Muscle layer of colon (tissue), 2 donors: Measurements from ENCODE around the gene COBLL1.

ENCODE experiments used
- H3K27ac ChIP-seq: one replicate; pipeline ENCODE4 v1.7.0; 2013; ENCODE audit warnings: low read depth, mild to moderate bottlenecking, low read length, moderate library complexity
- H3K27me3 ChIP-seq, 2 donors: one replicate each; pipeline ENCODE4 v1.7.0; 2013; ENCODE audit warnings: low read length in 2 of 2, mild to moderate bottlenecking in 2 of 2; ENCODE audit not compliant: insufficient read depth in 2 of 2, control insufficient read depth in 1 of 2
- H3K36me3 ChIP-seq: one replicate; pipeline ENCODE4 v1.7.0; 2013; ENCODE audit warnings: mild to moderate bottlenecking, low read length; ENCODE audit not compliant: insufficient read depth
- H3K4me1 ChIP-seq: one replicate; pipeline ENCODE4 v1.7.0; 2013; ENCODE audit warnings: mild to moderate bottlenecking, low read length; ENCODE audit not compliant: insufficient read depth
- H3K4me3 ChIP-seq, 2 donors: one replicate each; pipeline ENCODE4 v1.7.0; 2013; ENCODE audit warnings: low read length in 2 of 2, low read depth in 1 of 2, mild to moderate bottlenecking in 1 of 2, moderate library complexity in 1 of 2
- H3K9ac ChIP-seq: one replicate; pipeline ENCODE4 v1.7.0; 2013; ENCODE audit warnings: low read length
- H3K9me3 ChIP-seq: one replicate; pipeline ENCODE4 v1.7.0; 2013; ENCODE audit warnings: mild to moderate bottlenecking, low read length
- donor health status: abdominal sarcoma.
- donor health status: Adenocarcinoma of cecum.

Gene COBLL1

DNA sequence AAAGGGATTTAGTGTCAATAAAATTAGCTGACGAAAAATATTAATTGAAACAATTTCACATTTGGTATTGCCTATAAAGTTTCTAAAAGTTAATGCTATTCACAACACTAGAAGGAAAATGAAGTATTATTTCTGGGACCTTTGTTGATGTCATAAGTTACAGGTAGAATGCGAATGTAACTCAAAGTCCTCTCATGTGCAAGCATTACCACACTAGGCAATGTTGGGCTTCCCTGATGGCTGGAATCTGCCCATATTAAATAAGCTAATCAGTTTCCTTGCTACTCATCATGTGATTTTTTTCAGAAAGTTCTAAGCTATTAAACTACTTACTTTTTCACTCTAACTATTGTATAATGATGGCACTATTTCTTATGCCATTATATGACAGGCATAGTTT is 44.6 kb downstream of the COBLL1 start:
- H3K4me1 ChIP-seq = peaks cover 11% of the 10 kb centered on the region
- H3K27me3 ChIP-seq = no peaks in the 10 kb centered on the region
- H3K4me3 ChIP-seq = no peak overlapping the region
- no peaks in the 10 kb centered on the region for H3K36me3 ChIP-seq
- H3K9ac ChIP-seq = no peak overlapping the region
- no peak overlapping the region for H3K27ac ChIP-seq
- H3K9me3 ChIP-seq = no peaks in the 10 kb centered on the region

DNA sequence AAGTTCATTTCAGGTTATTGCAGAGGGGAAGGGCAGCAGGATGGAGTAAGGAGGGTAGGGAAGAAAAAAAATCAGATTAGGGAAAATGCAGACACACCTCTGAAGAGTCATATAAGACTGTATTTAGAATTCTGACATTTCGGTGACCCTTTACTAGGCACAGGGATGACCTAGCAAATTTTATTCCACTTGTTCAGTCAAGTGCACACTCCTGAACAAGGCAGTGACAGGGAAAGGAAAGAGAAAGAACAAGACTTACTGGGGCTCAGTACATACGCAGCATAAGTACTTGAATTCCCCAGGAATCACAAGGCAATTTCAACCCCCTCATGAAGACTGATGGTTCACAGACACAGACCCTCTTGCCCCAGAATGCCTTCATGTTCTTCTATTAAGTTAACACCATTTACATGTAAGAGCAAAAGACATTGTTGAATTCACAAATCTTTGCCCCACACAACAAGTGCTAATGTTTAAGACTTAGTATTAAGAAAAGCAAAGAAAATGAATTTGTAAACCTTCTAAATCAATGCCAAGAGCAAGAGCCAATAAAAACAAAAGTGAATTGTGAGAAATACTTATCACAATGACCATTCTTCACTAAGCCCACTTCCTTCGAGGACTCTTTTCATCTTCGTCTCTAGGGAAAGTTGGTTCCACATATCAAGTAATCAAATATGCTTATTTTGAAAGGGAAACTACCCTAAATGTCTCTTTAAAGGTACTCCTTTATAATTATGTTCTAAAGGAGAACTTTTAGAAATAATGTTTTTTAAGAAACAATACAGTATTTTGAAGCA is 47.0 kb downstream of the COBLL1 start:
- H3K27me3 ChIP-seq = no peaks in the 10 kb centered on the region
- H3K36me3 ChIP-seq = no peaks in the 10 kb centered on the region
- H3K9ac ChIP-seq = no peak overlapping the region
- H3K9me3 ChIP-seq = no peaks in the 10 kb centered on the region
- peaks cover 11% of the 10 kb centered on the region for H3K4me1 ChIP-seq
- H3K27ac ChIP-seq = no peak overlapping the region
- no peak overlapping the region for H3K4me3 ChIP-seq

DNA sequence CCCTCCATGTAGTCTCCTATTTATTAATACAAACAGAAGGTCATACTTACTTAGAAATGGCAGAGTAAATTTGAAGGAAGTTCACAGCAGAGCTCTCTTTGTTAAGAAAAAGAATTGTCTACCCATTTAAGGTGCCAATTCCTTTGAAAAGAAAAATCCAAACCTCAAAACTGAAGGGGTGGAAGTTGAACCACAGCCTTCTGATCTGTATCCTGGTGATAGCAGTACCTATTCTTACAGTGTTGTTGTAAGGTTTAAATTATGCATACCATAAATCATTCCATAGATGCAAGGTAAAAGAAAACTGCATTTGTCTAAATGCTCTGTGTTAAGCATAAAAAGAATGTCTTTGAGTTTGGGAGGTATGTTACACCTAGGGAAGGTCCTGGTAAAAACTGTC is 47.6 kb downstream of the COBLL1 start:
- H3K27me3 ChIP-seq = no peaks in the 10 kb centered on the region
- H3K9me3 ChIP-seq = no peaks in the 10 kb centered on the region
- H3K36me3 ChIP-seq = no peaks in the 10 kb centered on the region
- no peak overlapping the region for H3K27ac ChIP-seq
- H3K9ac ChIP-seq = no peak overlapping the region
- peaks cover 11% of the 10 kb centered on the region for H3K4me1 ChIP-seq
- H3K4me3 ChIP-seq = no peak overlapping the region

DNA sequence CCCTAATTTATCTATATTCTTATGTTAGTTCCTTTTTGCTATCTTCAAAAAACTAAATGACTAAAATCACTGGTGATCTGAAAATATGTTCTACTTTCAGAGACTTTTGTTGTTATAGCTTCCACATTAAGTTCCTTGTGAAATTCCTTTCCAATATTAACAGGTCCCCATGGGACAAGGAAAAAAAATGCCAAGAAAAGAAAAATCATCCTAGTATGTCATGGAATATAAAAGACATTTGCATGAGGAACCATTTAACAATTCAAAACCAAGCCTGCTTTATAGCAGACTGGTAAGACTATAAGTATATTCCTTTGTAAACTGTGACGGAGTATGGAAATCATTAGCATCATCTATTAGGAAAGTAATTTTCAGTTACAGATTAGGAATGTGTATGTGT is 48.1 kb downstream of the COBLL1 start:
- Histone ChIP-seq H3K9ac (no peak overlapping the region), H3K4me1 (peaks cover 11% of the 10 kb centered on the region), H3K27me3 (no peaks in the 10 kb centered on the region), H3K27ac (no peak overlapping the region), H3K36me3 (no peaks in the 10 kb centered on the region), H3K4me3 (no peak overlapping the region), H3K9me3 (no peaks in the 10 kb centered on the region)

DNA sequence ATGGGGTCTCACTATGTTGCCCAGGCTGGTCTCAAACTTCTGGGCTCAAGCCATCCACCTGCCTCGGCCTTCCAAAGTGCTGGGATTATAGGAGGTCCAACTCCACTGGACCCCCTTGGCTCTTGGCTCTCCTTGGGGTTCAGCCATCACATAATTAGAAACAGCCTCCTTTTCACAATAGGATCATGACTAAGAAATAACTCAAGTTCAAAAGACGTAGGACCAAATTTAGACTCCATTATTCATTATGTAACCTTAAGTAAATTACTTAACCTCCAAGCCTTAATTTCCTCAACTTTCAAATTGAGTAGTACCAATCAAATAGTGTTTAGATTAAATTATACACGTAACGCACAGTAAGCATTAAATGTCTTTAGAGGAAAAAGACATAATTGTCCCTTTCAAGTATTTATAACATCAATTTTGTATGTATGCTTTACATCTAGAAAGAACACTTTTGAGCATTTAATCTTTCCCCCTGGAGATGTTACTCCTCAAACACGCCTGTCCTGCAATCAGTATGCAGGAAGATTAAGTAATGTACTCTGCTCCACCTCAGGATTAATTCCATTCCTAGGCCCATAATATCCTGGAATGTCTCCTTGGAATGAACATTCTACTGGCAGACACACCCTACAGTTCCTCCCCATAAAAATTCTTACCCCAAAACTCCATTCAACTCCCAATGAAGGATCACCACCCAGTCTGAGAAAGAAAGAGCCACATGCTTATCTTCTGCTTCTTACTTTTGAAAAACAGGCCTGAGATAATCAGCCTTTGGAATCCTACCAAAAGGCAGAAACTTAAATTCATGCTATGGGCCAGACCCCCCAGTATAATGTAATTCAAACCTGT is 49.1 kb downstream of the COBLL1 start:
- Histone ChIP-seq H3K36me3 (no peaks in the 10 kb centered on the region), H3K9ac (no peak overlapping the region), H3K4me1 (peaks cover 11% of the 10 kb centered on the region), H3K4me3 (no peak overlapping the region), H3K27me3 (no peaks in the 10 kb centered on the region), H3K9me3 (no peaks in the 10 kb centered on the region), H3K27ac (no peak overlapping the region)

DNA sequence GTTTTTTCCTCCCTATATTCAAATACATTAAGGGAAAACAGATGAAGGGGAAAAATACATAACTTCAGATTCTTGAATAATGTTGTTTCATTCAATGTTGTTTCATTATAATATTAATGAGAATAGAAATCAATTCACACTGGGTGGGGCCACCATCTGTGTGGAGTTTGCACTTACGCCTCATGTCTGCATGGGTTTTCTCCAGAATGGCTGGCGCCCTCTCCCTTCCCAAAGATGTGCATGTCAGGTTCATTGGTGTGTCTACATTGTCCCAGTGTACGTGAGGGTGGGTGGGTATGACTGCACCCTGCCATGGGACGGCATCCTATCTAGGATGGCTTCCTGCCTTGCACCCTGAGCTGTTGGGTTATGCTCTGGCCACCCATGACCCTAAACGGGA is 51.7 kb downstream of the COBLL1 start:
- no peak overlapping the region for H3K4me3 ChIP-seq
- H3K9ac ChIP-seq = no peak overlapping the region
- no peaks in the 10 kb centered on the region for H3K36me3 ChIP-seq
- H3K27me3 ChIP-seq = no peaks in the 10 kb centered on the region
- H3K4me1 ChIP-seq = peaks cover 17% of the 10 kb centered on the region
- no peaks in the 10 kb centered on the region for H3K9me3 ChIP-seq
- H3K27ac ChIP-seq = no peak overlapping the region

DNA sequence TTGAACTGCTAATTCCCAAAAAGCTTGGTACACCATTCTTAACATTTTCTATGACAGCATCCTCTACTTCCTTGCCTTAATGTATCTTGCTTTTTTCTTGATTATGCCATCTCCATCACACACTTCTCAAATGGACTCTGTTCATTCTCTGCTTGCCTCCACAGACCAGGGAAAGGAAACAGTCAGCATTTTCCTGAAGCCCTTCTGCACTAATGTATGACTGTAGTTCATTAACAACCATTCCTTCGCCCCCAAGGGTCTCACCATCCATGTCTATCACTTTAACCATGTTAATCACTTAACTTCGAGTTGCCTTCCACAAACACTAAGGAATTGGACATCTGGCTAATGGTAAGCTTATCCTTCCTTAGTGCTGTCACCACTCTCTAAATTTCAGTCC is 54.8 kb downstream of the COBLL1 start:
- no peak overlapping the region for H3K9ac ChIP-seq
- no peaks in the 10 kb centered on the region for H3K9me3 ChIP-seq
- H3K27me3 ChIP-seq = no peaks in the 10 kb centered on the region
- H3K4me1 ChIP-seq = peaks cover 21% of the 10 kb centered on the region
- no peak overlapping the region for H3K27ac ChIP-seq
- no peaks in the 10 kb centered on the region for H3K36me3 ChIP-seq
- no peak overlapping the region for H3K4me3 ChIP-seq

DNA sequence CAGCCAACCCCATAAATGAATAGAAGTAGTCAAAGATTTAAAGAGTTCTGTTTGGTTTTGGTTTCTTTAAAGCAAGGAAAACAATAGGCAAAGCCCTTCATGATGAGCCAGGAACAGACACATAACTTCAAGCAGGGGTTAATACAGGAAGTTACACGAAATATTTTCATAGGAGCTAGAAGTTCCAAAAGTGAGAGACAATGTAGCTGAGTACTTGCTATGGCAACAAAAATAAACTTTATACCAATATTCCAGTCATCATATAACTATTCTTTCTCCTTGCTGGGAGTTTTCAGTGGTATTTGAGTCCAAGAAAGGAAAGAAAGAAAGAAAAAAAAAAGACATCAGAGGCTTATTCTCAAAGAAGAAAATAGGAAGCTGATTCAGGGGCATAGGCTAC is 56.2 kb downstream of the COBLL1 start:
- Histone ChIP-seq H3K9ac (no peak overlapping the region), H3K27ac (peak overlapping the region; percentile 46), H3K36me3 (no peaks in the 10 kb centered on the region), H3K4me3 (peak overlapping the region in 1 of 2 donors; percentile 16), H3K4me1 (peaks cover 21% of the 10 kb centered on the region), H3K9me3 (no peaks in the 10 kb centered on the region), H3K27me3 (no peaks in the 10 kb centered on the region)

DNA sequence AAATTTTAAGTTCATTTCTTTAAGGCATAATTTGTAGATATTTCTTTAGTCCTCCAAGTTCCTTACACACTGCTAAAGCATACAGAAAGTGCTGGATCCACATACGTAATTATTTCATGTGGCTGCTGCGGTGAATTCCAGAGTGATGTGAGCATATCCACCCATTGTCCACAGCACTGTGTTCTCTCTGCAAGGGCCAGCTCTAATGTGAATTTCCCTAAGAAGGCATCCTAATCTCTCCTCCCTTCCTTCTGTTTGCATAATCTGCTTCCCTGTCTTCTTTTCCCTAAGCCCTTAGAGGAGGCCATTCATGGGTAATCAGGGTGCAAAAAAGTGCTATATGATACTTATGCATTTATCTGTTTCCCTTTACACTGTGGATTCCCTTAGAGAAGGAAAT is 57.2 kb downstream of the COBLL1 start:
- Histone ChIP-seq H3K9ac (no peak overlapping the region), H3K9me3 (no peaks in the 10 kb centered on the region), H3K4me3 (no peak overlapping the region), H3K36me3 (no peaks in the 10 kb centered on the region), H3K27me3 (no peaks in the 10 kb centered on the region), H3K4me1 (peaks cover 21% of the 10 kb centered on the region), H3K27ac (no peak overlapping the region)

DNA sequence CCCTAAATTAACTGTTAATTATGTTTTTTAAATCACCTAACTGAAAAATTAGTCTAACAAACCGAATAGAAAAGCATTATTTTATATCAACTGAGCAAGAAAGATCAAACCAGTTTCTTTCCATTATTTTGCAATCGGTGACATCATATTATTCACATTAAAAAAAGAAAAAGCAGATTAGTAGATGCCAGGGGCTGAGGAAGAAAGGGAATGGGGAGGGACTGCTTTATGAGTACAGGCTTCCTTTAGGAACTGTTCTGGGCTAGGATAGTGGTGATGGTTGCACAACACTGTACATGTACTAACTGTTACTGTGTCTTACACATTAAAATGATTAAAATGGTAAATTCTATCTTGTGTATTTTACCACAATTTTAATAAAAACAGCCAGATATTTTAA is 59.3 kb downstream of the COBLL1 start:
- no peaks in the 10 kb centered on the region for H3K27me3 ChIP-seq
- H3K4me1 ChIP-seq = peaks cover 21% of the 10 kb centered on the region
- H3K9me3 ChIP-seq = no peaks in the 10 kb centered on the region
- no peak overlapping the region for H3K27ac ChIP-seq
- H3K36me3 ChIP-seq = no peaks in the 10 kb centered on the region
- no peak overlapping the region for H3K4me3 ChIP-seq
- H3K9ac ChIP-seq = no peak overlapping the region

DNA sequence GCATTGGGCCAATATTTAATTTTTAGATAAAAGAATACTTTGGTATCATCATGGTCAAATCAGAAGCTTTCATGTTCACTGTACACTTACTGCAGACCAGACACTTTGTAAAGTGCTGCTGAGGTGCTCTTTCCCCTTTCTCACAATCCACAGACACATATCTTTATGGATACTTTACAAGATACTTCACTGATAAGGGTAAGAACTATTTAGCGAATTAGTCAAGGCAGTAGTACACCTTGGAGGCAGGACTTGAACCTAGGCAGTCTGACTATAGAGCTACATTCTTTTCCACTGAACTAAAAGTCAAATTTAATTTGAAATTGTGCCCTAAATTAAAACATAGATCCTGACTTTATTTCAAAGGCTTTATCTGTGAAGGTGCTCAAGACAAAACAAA is 60.2 kb downstream of the COBLL1 start:
- Histone ChIP-seq H3K4me1 (peaks cover 21% of the 10 kb centered on the region), H3K36me3 (no peaks in the 10 kb centered on the region), H3K9me3 (no peaks in the 10 kb centered on the region), H3K4me3 (no peak overlapping the region), H3K27me3 (no peaks in the 10 kb centered on the region), H3K27ac (no peak overlapping the region), H3K9ac (no peak overlapping the region)
